Measurements from ENCODE around the gene KHSRP.
A peak's percentile ranks its signal among the peaks of the same experiment; 100 is the strongest.

Gene KHSRP

GRCh38 chr19:6392221-6393073 lies 32.2 kb downstream of the KHSRP start:
- no peak for DNase-seq (ENCODE audit: low read depth in 2 of 2)

- DNase-seq (ENCODE audit: low read depth in 2 of 2), result no peak
These were observed 37.2 kb downstream of the KHSRP start for GRCh38 chr19:6387372-6387771.

GRCh38 chr19:6384381-6384780 lies 40.2 kb downstream of the KHSRP start:
- no peak for DNase-seq (ENCODE audit: low read depth in 2 of 2)

- no peak for DNase-seq (ENCODE audit: low read depth in 2 of 2)
These were observed 41.4 kb downstream of the KHSRP start for GRCh38 chr19:6383188-6383587.

- no peak for DNase-seq (ENCODE audit: low read depth in 2 of 2)
These were observed 43.4 kb downstream of the KHSRP start for GRCh38 chr19:6381030-6381750.

GRCh38 chr19:6379744-6380143 lies 44.9 kb downstream of the KHSRP start:
- no peak for DNase-seq (ENCODE audit: low read depth in 2 of 2)

GRCh38 chr19:6378486-6378885 lies 46.1 kb downstream of the KHSRP start:
- no peak for DNase-seq (ENCODE audit: low read depth in 2 of 2)

GRCh38 chr19:6378041-6378440 lies 46.6 kb downstream of the KHSRP start:
- DNase-seq (ENCODE audit: low read depth in 2 of 2), result no peak

- DNase-seq (ENCODE audit: low read depth in 2 of 2), result no peak
These were observed 48.0 kb downstream of the KHSRP start for GRCh38 chr19:6376512-6377190.

- DNase-seq (ENCODE audit: low read depth in 2 of 2), result no peak
These were observed 49.1 kb downstream of the KHSRP start, which contains the start of gene PSPN for GRCh38 chr19:6375411-6376010. Gene PSPN (minus strand): TSS chr19:6375933. CDS start chr19:6375849, 84 bp downstream.

- DNase-seq (ENCODE audit: low read depth in 2 of 2), result no peak
These were observed 49.8 kb downstream of the KHSRP start for GRCh38 chr19:6374711-6375410.

GRCh38 chr19:6374161-6374709 lies 50.4 kb downstream of the KHSRP start:
- DNase-seq (ENCODE audit: low read depth in 2 of 2), result no peak

- DNase-seq (ENCODE audit: low read depth in 2 of 2), result no peak
These were observed 50.9 kb downstream of the KHSRP start for GRCh38 chr19:6373813-6374108.

GRCh38 chr19:6373096-6373812 lies 51.4 kb downstream of the KHSRP start:
- peak; percentile 91 to 95 for DNase-seq (ENCODE audit: low read depth in 2 of 2)

GRCh38 chr19:6372594-6373095 lies 52.0 kb downstream of the KHSRP start, which contains the start of gene ALKBH7:
Gene ALKBH7 (plus strand): TSS chr19:6372794. CDS start chr19:6372821, 27 bp downstream.
- DNase-seq (ENCODE audit: low read depth in 2 of 2), result peak; percentile 85 to 89

- DNase-seq (ENCODE audit: low read depth in 2 of 2), result no peak
These were observed 60.3 kb downstream of the KHSRP start for GRCh38 chr19:6364353-6364752.
